SKM-1 treated with dmso at 0.1 percent for 144 hours (cell line): ENCODE measurements around the gene ZNF618.

Experiments used
- DNase-seq: peaks from one replicate; lab custom pipeline; 2025; ENCODE audit not compliant: unreplicated experiment; lab: John Stamatoyannopoulos, UW

Gene ZNF618

GRCh38 chr9:114093031-114093471 lies 216.9 kb downstream of the ZNF618 start:
- no peak for DNase-seq

- no peak for DNase-seq
These were observed 217.8 kb downstream of the ZNF618 start for GRCh38 chr9:114093761-114094505.

GRCh38 chr9:114094971-114095370 lies 218.9 kb downstream of the ZNF618 start:
- DNase-seq, result no peak

- no peak for DNase-seq
These were observed 220.0 kb downstream of the ZNF618 start for GRCh38 chr9:114096041-114096511.

- no peak for DNase-seq
These were observed 220.9 kb downstream of the ZNF618 start for GRCh38 chr9:114096866-114097612.

GRCh38 chr9:114097613-114098020 lies 221.5 kb downstream of the ZNF618 start:
- DNase-seq, result no peak

GRCh38 chr9:114098021-114098935 lies 222.2 kb downstream of the ZNF618 start:
- no peak for DNase-seq

- DNase-seq, result no peak
These were observed 223.0 kb downstream of the ZNF618 start, which contains the start of gene KIF12 for GRCh38 chr9:114098936-114099668. Gene KIF12 (minus strand): TSS chr9:114099292. CDS start chr9:114099276, 16 bp downstream.

- no peak for DNase-seq
These were observed 223.7 kb downstream of the ZNF618 start for GRCh38 chr9:114099669-114100270.

- no peak for DNase-seq
These were observed 224.4 kb downstream of the ZNF618 start for GRCh38 chr9:114100536-114100935.

- DNase-seq, result no peak
These were observed 226.4 kb downstream of the ZNF618 start for GRCh38 chr9:114102484-114102883.

- DNase-seq, result no peak
These were observed 229.1 kb downstream of the ZNF618 start for GRCh38 chr9:114105236-114105635.
